Midbrain (tissue), 1 donor: ENCODE data around the gene TMEM237.
"Not testable (repeated sequence)": the region's sequence is repeated elsewhere in the genome, so short reads cannot be mapped to it uniquely, and the experiment has no call there.

ENCODE experiments used
- DNase-seq: peaks from one replicate; lab custom pipeline; 2025; lab: John Stamatoyannopoulos, UW

The TMEM237 gene

GRCh38 chr2:201643216-201643890, at the start of gene TMEM237:
Gene TMEM237, minus strand, starts transcription at chr2:201643503. Its CDS starts 103 bp downstream, at chr2:201643400.
- DNase-seq, result peak; percentile 37

- no peak for DNase-seq
Observed at GRCh38 chr2:201685156-201685555, 41.9 kb upstream of the TMEM237 start.

- no peak for DNase-seq
Observed at GRCh38 chr2:201680743-201681142, 37.4 kb upstream of the TMEM237 start.

- DNase-seq, result no peak
Observed at GRCh38 chr2:201678401-201678800, 35.1 kb upstream of the TMEM237 start.

GRCh38 chr2:201675454-201675853, 32.2 kb upstream of the TMEM237 start:
- no peak for DNase-seq

- no peak for DNase-seq
Observed at GRCh38 chr2:201674794-201675193, 31.5 kb upstream of the TMEM237 start.

- no peak for DNase-seq
Observed at GRCh38 chr2:201674298-201674697, 31.0 kb upstream of the TMEM237 start.

GRCh38 chr2:201673546-201673945, 30.2 kb upstream of the TMEM237 start:
- no peak for DNase-seq

GRCh38 chr2:201671205-201671604, 27.9 kb upstream of the TMEM237 start:
- not testable (repeated sequence) for DNase-seq

- DNase-seq, result no peak
Observed at GRCh38 chr2:201669865-201670264, 26.6 kb upstream of the TMEM237 start.

- DNase-seq, result no peak
Observed at GRCh38 chr2:201668402-201668910, 25.2 kb upstream of the TMEM237 start.

- no peak for DNase-seq
Observed at GRCh38 chr2:201664334-201664733, 21.0 kb upstream of the TMEM237 start.

GRCh38 chr2:201661366-201661765, 18.1 kb upstream of the TMEM237 start:
- DNase-seq, result no peak

GRCh38 chr2:201660293-201660895, 17.1 kb upstream of the TMEM237 start:
- DNase-seq, result no peak

- DNase-seq, result no peak
Observed at GRCh38 chr2:201656740-201657139, 13.4 kb upstream of the TMEM237 start.

- no peak for DNase-seq
Observed at GRCh38 chr2:201656102-201656501, 12.8 kb upstream of the TMEM237 start.

- DNase-seq, result no peak
Observed at GRCh38 chr2:201654616-201655384, 11.5 kb upstream of the TMEM237 start.

- DNase-seq, result no peak
Observed at GRCh38 chr2:201653221-201653620, 9.9 kb upstream of the TMEM237 start.

- DNase-seq, result no peak
Observed at GRCh38 chr2:201649442-201649841, 6.1 kb upstream of the TMEM237 start.

GRCh38 chr2:201647431-201647830, 4.1 kb upstream of the TMEM237 start:
- no peak for DNase-seq

- DNase-seq, result peak; percentile 43
Observed at GRCh38 chr2:201644001-201644400, 698 bp upstream of the TMEM237 start.

- peak; percentile 84 for DNase-seq
Observed at GRCh38 chr2:201642579-201643215, 606 bp downstream of the TMEM237 start.
